A673 (cell line): ENCODE measurements around the gene HMGXB4. TPM values are rescaled to one million over a fixed set of nuclear protein-coding genes. Genes with fewer than 3 reads are reported as not detected.

Experiments used
- BruUV-seq: library from RNA; stranded (reverse); fragments of 400-500 nt; replicated peaks from 2 replicates; lab custom pipeline; 2021; lab: Mats Ljungman, UMichigan
- CTCF ChIA-PET: fragments of 300-600 bp; sonication (Branson Sonifier 250); formaldehyde crosslinking; loops from one replicate; lab custom pipeline; 2022; ENCODE audit warnings: antibody characterized with exemption; lab: Charles Lee
- POLR2A ChIA-PET: fragments of 300-600 bp; sonication (Branson Sonifier 250); formaldehyde crosslinking; loops from one replicate; lab custom pipeline; 2022; ENCODE audit warnings: antibody characterized with exemption; ENCODE audit not compliant: low non-redundant PET; lab: Charles Lee
- DNase-seq: peaks from one replicate; pipeline ENCODE4 v3.0.0-alpha.2; 2015; ENCODE audit warnings: low spot score
- H3K27ac ChIP-seq: fragments of 200-600 bp; sonication (generic); 2 replicates; pipeline ENCODE4 v1.5.1; 2016; ENCODE audit warnings: mixed run types, low read depth, mild to moderate bottlenecking, mixed read lengths, antibody characterized with exemption, low read length; ENCODE audit not compliant: poor library complexity, severe bottlenecking
- H3K27me3 ChIP-seq: fragments of 200-600 bp; sonication (generic); replicated peaks from 2 replicates; pipeline ENCODE4 v1.6.1; 2017; ENCODE audit warnings: mixed run types, low read depth, mild to moderate bottlenecking, mixed read lengths, antibody characterized with exemption, low read length; ENCODE audit not compliant: insufficient read depth, poor library complexity
- H3K36me3 ChIP-seq: fragments of 200-600 bp; sonication (generic); 2 replicates; pipeline ENCODE4 v1.6.1; 2016; ENCODE audit warnings: mixed run types, mild to moderate bottlenecking, mixed read lengths, antibody characterized with exemption, low read length; ENCODE audit not compliant: insufficient read depth, poor library complexity, severe bottlenecking
- H3K4me1 ChIP-seq: fragments of 200-600 bp; sonication (generic); 2 replicates; pipeline ENCODE4 v1.6.1; 2017; ENCODE audit warnings: mixed run types, mild to moderate bottlenecking, mixed read lengths, antibody characterized with exemption, low read length; ENCODE audit not compliant: insufficient read depth, poor library complexity, severe bottlenecking
- H3K4me3 ChIP-seq: fragments of 200-600 bp; sonication (generic); 2 replicates; pipeline ENCODE4 v1.5.1; 2016; ENCODE audit warnings: low read depth, mixed run types, mild to moderate bottlenecking, mixed read lengths, low read length; ENCODE audit not compliant: poor library complexity, severe bottlenecking
- H3K9me3 ChIP-seq: fragments of 200-600 bp; sonication (generic); 2 replicates; pipeline ENCODE4 v1.6.1; 2016; ENCODE audit warnings: mixed run types, low read depth, mild to moderate bottlenecking, mixed read lengths, antibody characterized with exemption, low read length; ENCODE audit not compliant: poor library complexity, severe bottlenecking
- CTCF ChIP-seq: fragments of 300-800, 200-600 bp; sonication (generic); conservative IDR thresholded peaks from 2 replicates; pipeline ENCODE4 v1.5.1; 2017; ENCODE audit warnings: low read depth, mild to moderate bottlenecking, antibody characterized with exemption, low read length, moderate library complexity, mixed read lengths
- EZH2 ChIP-seq: fragments of 200-600 bp; sonication (generic); IDR thresholded peaks from 2 replicates; pipeline ENCODE4 v1.6.1; 2017; ENCODE audit warnings: borderline replicate concordance, low read depth, mild to moderate bottlenecking, mixed read lengths, antibody characterized with exemption, low read length; ENCODE audit not compliant: poor library complexity, severe bottlenecking
- intact Hi-C: fragments of 100-400 bp; cut with micrococcal nuclease; formaldehyde crosslinking; loops from one replicate; pipeline ENCODE4 v1.10.0; 2022; ENCODE audit not compliant: unreplicated experiment
- total RNA-seq: library from RNA; stranded (reverse); gene quantifications from 2 replicates; pipeline ENCODE4 v1.2.3, GENCODE V29; 2021

HMGXB4 gene
- total RNA-seq, 1 experiment from 2014 or later, result 52.7 TPM

GRCh38 chr22:35274154-35274871 is 17.0 kb downstream of the HMGXB4 start:
- Histone ChIP-seq H3K27ac (no peak overlapping the region), H3K36me3 (peaks cover 53% of the 10 kb centered on the region), H3K4me3 (no peak overlapping the region), H3K27me3 (no peaks in the 10 kb centered on the region), H3K9me3 (no peaks in the 10 kb centered on the region), H3K4me1 (no peaks in the 10 kb centered on the region)
- intact Hi-C loops, result no loop called here
- DNase-seq, result no peak
- TF ChIP-seq EZH2 (no peak), CTCF (no peak)
- CTCF ChIA-PET, result no interaction called here
- POLR2A ChIA-PET, result no interaction called here
- BruUV-seq, result no TSS peak

- H3K36me3 ChIP-seq, result peaks cover 50% of the 10 kb centered on the region
- H3K4me3 ChIP-seq, result no peak overlapping the region
- TF ChIP-seq CTCF (no peak), EZH2 (no peak)
- ChIA-PET CTCF (no interaction called here), POLR2A (no interaction called here)
- H3K27me3 ChIP-seq, result no peaks in the 10 kb centered on the region
- H3K27ac ChIP-seq, result no peak overlapping the region
- H3K4me1 ChIP-seq, result no peaks in the 10 kb centered on the region
- no TSS peak for BruUV-seq
- no peaks in the 10 kb centered on the region for H3K9me3 ChIP-seq
- DNase-seq, result no peak
- intact Hi-C loops, result no loop called here
These were observed 18.3 kb downstream of the HMGXB4 start for GRCh38 chr22:35275580-35275979.

GRCh38 chr22:35276019-35276418 is 18.7 kb downstream of the HMGXB4 start:
- CTCF ChIA-PET, result no interaction called here
- POLR2A ChIA-PET, result no interaction called here
- Histone ChIP-seq H3K27me3 (no peaks in the 10 kb centered on the region), H3K4me3 (no peak overlapping the region), H3K36me3 (peaks cover 47% of the 10 kb centered on the region), H3K27ac (no peak overlapping the region), H3K9me3 (no peaks in the 10 kb centered on the region), H3K4me1 (no peaks in the 10 kb centered on the region)
- intact Hi-C loops, result no loop called here
- DNase-seq, result no peak
- BruUV-seq, result no TSS peak
- TF ChIP-seq CTCF (no peak), EZH2 (no peak)
